NCI-H1105 (cell line): ENCODE results near the gene SPOCK3.
"Not testable (repeated sequence)": the region's sequence is repeated elsewhere in the genome, so short reads cannot be mapped to it uniquely, and the experiment has no call there.

Source experiments
- DNase-seq: peaks from one replicate; lab custom pipeline; 2025; lab: John Stamatoyannopoulos, UW

Gene SPOCK3

DNA sequence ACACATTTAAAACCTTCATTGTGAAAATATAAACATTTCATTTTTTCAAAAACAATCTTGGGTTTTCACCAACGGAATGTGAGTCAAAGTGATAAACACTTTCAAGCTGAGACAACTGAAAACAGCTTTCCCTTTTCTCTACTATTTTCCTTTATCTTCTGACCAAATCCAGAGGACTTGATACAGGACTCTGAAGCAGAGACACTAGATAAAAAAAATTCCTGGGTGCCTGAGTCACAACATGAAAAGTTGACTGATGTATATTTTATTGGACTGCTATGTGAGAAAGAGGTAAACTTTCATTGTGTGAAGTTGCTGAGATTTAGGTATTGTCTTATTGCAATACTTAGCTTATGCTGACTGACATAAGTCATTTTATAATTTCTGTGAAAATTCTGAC lies 411.2 kb downstream of the SPOCK3 start:
- no peak for DNase-seq

DNA sequence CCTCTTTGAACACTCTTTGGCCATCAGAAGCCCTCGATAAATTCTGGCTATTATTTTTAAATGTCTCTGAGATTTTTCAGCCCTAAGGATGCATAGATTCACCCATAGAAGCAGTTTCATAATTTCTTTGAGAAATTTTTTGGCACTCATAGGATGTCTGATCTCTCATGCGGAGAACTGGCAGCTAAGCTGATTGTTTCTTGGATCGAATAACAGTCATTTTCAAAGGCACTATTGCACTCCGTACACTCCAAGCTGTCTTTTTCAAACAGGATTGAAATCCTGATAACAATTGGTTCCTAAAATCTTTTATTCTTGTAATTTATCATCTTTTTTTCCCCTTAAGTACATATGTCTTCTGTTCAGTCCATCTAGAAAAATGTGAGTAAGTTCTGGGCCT lies 411.9 kb downstream of the SPOCK3 start:
- DNase-seq: no peak

DNA sequence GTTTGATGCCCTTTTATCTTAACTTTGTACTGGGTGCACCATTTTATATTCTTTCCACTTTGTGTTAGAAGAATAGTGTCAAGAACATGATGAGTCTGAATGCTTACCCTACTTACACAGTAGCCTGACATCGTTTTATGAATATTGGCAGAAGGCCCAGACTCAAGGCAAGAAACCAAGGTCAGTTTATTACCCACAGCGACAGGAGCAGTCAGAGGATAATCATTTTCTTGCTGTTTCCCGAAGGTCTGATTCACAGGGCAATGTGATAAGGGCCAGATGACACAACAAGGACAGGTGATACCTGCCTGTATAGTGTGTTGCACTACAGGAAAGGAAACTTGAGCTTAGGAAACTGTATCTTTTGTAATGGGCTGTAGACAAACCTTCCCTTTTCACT lies 417.4 kb downstream of the SPOCK3 start:
- DNase-seq: no peak

- DNase-seq: no peak
These were observed 425.9 kb downstream of the SPOCK3 start for GRCh38 chr4:166808380-166808779.

GRCh38 chr4:166802346-166802745 lies 431.9 kb downstream of the SPOCK3 start:
- no peak for DNase-seq

- DNase-seq: no peak
These were observed 436.2 kb downstream of the SPOCK3 start for GRCh38 chr4:166798126-166798525.

DNA sequence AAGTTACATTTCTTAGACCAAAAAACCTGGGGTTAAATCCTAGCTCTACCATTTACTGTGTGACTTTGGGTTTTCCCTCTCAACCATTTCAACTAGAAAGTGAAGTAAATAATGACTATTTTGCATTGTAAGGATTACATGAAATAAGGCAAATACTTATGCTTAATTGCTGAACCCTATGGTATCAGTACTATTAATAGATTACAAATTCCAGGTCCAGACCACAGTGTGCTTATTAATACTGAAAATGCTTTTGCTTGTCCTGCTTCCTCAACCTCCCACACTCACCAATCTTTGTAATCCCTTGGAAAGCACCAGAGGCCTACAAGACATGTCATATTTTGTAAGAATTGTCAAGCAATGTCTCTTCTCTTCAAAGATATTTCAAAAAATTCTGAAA lies 456.5 kb downstream of the SPOCK3 start:
- DNase-seq: no peak

- DNase-seq: no peak
These were observed 471.3 kb downstream of the SPOCK3 start for GRCh38 chr4:166763018-166763417.

- DNase-seq: no peak
These were observed 492.6 kb downstream of the SPOCK3 start for GRCh38 chr4:166741742-166742141.

- not testable (repeated sequence) for DNase-seq
These were observed 495.1 kb downstream of the SPOCK3 start for GRCh38 chr4:166739215-166739614.

DNA sequence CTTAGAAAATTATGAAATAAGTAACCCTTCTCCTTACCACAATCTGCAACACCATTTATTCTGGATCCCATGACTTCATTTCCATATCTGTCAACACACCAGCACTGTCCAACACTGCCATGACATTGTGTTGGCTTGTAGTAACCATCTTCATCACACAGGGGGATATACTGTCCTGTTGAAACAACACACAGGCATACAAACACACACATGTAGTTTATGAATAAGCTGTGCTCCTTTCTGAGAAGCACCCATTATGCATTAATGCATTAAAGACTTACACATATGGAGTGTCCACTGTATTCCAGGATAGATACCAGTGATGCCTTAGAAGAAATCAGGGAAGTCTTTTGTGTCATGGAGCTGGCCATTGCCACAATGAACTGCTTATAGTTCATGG lies 496.9 kb downstream of the SPOCK3 start:
- no peak for DNase-seq

DNA sequence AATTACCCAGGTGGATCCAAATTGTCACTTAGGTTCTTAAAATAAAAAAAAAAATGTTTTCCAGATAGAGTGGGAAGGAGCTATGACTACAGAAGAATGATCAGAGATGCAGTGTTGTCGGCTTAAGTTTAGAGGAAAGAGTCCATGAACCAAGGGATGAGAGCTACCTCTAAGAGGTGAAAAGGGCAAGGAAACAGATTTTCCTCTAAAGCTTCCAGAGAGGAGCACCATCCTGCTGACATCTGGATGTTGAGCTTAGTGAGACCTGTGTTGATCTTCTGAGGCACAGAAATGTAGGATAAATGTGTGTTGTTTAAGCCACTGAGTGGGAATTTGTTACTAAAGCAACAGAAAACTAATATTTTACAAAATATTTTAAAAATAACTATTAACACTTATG lies 498.7 kb downstream of the SPOCK3 start:
- DNase-seq: no peak

- DNase-seq: no peak
These were observed 499.5 kb downstream of the SPOCK3 start for GRCh38 chr4:166734797-166735196.

GRCh38 chr4:166733686-166734085 lies 500.6 kb downstream of the SPOCK3 start:
- no peak for DNase-seq

DNA sequence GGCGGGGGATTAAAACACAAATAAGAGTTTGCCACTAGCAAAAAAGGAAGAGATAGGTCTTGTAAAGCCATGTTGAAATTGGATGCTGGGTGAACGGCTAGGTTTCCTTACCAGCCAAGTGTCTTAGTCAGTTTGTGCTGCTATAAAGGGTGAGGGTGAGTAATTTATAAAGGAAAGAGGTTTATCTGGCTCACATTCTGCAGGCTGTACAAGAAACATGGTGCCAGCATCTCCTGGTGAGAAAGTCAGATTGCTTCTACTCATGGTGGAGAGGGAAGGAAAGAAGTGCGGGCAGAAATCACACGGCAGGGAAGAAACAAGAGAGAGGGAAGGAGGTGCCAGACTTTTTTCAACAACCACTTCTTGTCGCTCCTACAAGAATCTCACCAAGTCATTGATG lies 507.5 kb downstream of the SPOCK3 start:
- no peak for DNase-seq

- no peak for DNase-seq
These were observed 509.9 kb downstream of the SPOCK3 start for GRCh38 chr4:166724369-166724768.

DNA sequence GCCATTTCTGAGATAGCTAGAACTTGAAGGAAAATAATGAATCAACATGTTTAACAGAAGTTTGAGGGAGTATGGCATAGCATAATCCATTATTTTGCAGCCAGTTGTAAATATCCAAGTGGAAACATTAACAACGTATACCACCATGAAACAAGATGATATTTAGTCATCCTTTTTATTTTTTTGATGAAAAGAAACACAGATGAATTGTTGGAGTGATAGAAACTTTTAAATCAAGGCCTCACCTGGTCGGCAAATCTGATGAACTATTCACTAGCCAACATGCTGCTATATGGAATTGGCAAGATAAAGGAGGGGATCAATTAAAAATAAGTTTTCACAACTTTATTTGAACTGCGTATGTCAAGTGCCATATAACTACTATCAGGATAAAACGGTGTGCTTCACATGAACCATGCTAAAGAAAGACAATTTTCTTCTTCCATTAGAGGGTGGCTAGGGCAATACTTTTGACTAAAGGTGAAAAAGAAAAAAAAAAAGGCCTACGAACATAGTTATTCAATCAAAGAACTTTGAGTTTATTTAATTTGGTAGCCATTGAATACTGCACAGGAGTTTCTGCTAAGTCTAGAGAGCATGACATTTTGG lies 510.7 kb downstream of the SPOCK3 start:
- DNase-seq: no peak

DNA sequence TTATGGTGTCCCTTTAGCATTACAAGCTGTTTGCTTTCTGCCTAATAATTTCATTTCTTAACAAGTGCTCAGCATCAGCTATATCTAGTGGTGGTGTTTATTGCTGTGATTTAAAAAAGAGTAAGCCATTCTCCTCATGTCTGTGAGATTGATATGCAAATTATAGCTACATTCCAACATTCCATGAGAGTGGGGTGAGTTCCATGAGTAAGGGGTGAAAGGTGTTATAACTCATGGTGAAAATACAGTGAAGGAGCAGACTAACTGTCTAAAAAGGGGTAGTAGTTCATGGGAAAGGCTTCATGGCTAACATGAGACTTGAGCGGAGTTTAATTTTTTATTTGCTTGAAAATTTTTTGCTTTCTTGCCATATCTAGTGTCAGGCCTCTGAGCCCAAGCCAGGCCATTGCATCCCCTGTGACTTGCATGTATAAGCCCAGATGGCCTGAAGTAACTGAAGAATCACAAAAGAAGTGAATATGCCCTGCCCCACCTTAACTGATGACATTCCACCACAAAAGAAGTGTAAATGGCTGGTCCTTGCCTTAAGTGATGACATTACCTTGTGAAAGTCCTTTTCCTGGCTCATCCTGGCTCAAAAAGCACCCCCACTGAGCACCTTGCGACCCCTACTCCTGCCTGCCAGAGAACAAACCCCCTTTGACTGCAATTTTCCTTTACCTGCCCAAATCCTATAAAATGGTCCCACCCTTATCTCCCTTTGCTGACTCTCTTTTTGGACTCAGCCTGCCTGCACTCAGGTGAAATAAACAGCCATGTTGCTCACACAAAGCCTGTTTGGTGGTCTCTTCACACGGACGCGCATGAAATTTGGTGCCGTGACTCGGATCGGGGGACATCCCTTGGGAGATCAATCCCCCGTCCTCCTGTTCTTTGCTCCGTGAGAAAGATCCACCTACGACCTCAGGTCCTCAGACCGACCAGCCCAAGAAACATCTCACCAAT lies 518.3 kb downstream of the SPOCK3 start:
- DNase-seq: not testable (repeated sequence)

DNA sequence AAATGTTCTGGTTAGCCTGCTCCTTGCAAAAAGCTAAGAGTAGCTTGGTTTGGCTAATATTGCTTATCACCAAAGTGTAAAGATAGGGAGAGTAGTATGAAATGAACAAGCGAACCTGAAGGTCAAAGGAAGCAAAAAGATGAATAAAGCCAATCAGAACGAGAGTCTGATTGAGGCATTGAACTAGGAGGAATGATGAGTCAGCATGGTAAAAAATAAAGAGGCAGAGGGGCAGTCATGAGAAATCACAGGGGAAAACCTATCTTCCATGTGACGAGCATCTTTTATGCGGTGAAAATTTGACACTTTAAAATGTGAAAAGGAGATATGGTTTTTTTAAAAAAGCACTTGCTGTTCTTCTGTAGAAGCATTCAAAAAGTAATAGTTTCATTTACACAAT lies 533.7 kb downstream of the SPOCK3 start:
- no peak for DNase-seq

- DNase-seq: no peak
These were observed 545.5 kb downstream of the SPOCK3 start for GRCh38 chr4:166688835-166689234.

- no peak for DNase-seq
These were observed 546.5 kb downstream of the SPOCK3 start for GRCh38 chr4:166687828-166688227.
